ENCODE data around the gene ZCCHC24. TPM values are rescaled to one million over a fixed set of nuclear protein-coding genes. Genes with fewer than 3 reads are reported as not detected.

ZCCHC24 gene
- total RNA-seq, 2 experiments from 2014 or later: 2.4 to 3.1 TPM

DNA sequence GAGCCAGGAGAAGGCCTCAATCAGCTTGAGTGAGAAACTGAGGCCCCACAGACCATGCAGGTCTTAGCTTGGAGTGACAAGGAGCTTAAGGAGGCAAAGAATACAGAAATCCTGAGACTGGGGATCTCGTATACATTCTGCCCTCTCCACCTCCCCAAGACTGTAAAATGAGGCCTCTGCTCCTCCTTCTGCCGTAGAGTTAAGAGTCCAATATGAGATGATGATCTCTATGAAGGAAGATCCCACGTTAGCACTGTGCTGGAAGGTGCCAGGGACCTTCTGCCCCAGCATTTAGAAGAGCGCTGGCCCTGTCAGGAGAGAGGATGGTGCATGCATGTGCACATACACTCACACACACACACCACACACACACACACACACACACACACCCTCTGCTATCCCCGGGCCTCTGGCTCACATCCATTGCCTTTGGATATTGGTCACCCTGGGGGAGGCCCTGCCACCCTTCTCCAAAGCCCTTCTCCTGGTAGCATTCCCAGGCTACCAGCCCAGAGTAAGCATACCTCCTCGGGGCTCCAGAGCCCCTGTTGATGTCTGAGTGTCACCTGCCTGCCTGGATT lies 15.0 kb downstream of the ZCCHC24 start:
- Mint-ChIP-seq H3K9me3 (ENCODE audit: low read depth) (no peaks in the 10 kb centered on the region), H3K27ac (no peak overlapping the region), H3K27me3 (peaks cover 15% of the 10 kb centered on the region), H3K36me3 (no peaks in the 10 kb centered on the region), H3K4me3 (no peak overlapping the region), H3K4me1 (peaks cover 14% of the 10 kb centered on the region)
- DNase-seq (no peak), ATAC-seq (no peak)
- CTCF ChIA-PET: interaction anchor here (1.0 kb wide), 1 partner anchor 11 kb away, joined by 3 read pairs; no protein-coding TSS in a partner anchor

DNA sequence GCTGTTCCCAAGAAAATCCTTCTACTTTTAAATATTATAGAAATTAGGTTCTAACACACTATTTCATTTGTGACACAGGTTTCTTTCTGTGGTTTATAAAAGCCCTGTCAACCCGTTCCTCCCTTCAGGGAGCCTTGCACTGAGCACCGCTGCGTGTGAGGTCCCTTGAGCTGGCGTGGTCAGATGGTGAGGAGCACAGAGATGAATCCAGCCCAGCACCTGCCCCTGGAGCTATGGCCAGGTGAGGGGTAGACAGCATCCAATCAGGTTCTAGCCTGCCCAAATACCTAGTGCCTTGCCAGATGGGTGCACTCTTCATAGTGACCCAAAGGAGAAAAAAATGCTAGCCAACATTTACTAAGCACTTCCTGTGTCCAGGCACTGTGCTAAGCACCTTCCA lies 15.7 kb downstream of the ZCCHC24 start:
- Mint-ChIP-seq H3K27me3 (peaks cover 15% of the 10 kb centered on the region), H3K9me3 (ENCODE audit: low read depth) (no peaks in the 10 kb centered on the region)

DNA sequence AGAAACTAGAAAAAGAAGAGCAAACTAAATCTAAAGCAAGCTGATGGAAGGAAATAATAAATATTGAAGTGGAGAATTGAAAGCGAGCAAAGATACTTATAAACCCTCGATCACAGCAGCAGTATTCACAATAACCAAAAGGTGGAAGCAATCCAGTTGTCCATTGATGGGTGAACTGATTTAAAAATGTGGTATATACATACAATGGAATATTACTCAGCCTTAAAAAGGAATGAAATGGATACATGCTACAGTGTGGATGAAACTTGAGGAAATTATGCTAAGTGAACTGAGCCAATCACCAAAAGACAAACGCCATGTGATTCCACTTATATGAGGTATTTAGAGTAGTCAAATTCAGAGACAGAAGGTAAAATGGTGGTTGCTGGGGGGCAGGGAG lies 17.5 kb downstream of the ZCCHC24 start:
- Mint-ChIP-seq H3K27ac (no peak overlapping the region), H3K4me1 (peaks cover 1% of the 10 kb centered on the region), H3K9me3 (ENCODE audit: low read depth) (no peaks in the 10 kb centered on the region), H3K4me3 (no peak overlapping the region), H3K36me3 (no peaks in the 10 kb centered on the region), H3K27me3 (peaks cover 15% of the 10 kb centered on the region)
- no peak for ATAC-seq
- DNase-seq: no peak
- CTCF ChIA-PET: no interaction called here

More for the DNA sequence above, 15.7 kb downstream of the ZCCHC24 start:
- ATAC-seq: no peak
- Mint-ChIP-seq H3K27ac (no peak overlapping the region), H3K36me3 (no peaks in the 10 kb centered on the region), H3K4me1 (peaks cover 13% of the 10 kb centered on the region), H3K4me3 (no peak overlapping the region)
- DNase-seq: no peak
- CTCF ChIA-PET: interaction anchor here (1.0 kb wide), 1 partner anchor 12 kb away, joined by 3 read pairs; no protein-coding TSS in a partner anchor

DNA sequence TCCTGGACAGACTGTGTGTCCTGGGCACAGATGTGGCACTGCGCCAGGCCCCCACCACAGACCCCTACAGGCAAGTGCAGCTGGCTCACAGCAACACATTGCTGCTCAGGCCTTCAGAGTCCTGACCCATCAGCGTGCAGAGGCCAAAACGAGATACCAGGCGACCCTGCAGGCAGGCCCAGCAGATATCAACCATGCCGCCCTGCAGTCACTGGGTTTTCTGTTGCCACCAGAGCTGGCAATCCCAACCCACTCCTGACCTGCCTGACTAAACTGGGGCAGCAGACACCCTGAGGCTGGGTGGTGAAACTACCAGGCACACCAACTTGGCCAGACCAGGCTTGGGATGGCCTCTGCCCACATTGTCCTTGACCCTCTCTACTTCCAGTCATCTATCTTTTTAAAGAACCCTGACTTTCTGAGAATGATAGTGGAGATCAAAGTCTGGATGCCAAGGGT lies 20.3 kb downstream of the ZCCHC24 start:
- no peaks in the 10 kb centered on the region for H3K9me3 Mint-ChIP-seq (ENCODE audit: low read depth)
- CTCF ChIA-PET: interaction anchor here (2.3 kb wide), 1 partner anchor 50 kb away, joined by 5 read pairs; no protein-coding TSS in a partner anchor

DNA sequence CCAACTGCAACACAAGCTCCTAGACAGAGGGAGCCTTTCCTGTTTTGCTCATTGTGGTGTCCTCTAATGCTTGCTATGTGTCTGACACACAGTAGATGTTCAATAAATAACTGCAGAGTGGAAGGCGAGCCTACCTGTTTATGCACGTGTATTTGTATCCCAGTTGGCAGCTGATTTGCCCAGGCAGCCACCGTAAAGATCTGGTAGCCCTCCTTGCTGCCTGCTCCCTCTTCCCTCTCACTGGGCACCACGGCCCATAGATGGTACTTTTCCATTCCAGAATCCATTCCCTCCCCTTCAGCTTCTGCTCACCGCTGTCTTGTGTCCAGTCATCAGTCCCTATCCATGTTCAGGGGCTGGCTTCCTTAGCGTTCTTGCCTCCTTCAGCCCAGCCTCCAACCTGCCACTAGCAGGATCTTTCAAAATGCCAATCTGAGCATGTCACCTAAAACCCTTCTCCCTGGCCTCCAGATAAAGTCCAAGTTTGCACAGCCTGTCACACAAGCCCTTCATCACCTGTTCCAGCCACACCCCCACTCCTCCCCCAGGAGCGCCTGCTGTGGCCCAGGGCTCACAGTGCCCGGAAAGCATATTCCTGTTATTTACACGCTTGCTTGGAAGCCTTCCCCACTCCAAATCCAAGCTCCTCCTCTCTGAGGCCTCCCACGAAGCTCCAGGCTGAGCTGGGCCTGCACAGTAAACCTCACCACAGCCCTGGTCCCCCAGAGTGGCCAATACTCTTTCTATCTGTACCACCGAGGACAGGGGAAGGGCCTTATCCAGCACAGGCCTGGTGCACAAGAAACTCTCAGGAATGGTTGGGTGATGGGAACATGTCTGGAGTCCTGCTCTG lies 21.0 kb downstream of the ZCCHC24 start:
- ATAC-seq: no peak
- no peak for DNase-seq
- peaks cover 1% of the 10 kb centered on the region for H3K4me1 Mint-ChIP-seq
- CTCF ChIA-PET: no interaction called here
- no peaks in the 10 kb centered on the region for H3K9me3 Mint-ChIP-seq (ENCODE audit: low read depth)
- no peak overlapping the region for H3K27ac Mint-ChIP-seq
- H3K36me3 Mint-ChIP-seq: no peaks in the 10 kb centered on the region
- H3K4me3 Mint-ChIP-seq: no peak overlapping the region
- peaks cover 15% of the 10 kb centered on the region for H3K27me3 Mint-ChIP-seq

More for the DNA sequence above, 20.3 kb downstream of the ZCCHC24 start:
- Mint-ChIP-seq H3K36me3 (no peaks in the 10 kb centered on the region), H3K27me3 (peaks cover 15% of the 10 kb centered on the region), H3K27ac (no peak overlapping the region), H3K4me1 (peaks cover 1% of the 10 kb centered on the region), H3K4me3 (no peak overlapping the region)
- no peak for DNase-seq
- ATAC-seq: no peak

DNA sequence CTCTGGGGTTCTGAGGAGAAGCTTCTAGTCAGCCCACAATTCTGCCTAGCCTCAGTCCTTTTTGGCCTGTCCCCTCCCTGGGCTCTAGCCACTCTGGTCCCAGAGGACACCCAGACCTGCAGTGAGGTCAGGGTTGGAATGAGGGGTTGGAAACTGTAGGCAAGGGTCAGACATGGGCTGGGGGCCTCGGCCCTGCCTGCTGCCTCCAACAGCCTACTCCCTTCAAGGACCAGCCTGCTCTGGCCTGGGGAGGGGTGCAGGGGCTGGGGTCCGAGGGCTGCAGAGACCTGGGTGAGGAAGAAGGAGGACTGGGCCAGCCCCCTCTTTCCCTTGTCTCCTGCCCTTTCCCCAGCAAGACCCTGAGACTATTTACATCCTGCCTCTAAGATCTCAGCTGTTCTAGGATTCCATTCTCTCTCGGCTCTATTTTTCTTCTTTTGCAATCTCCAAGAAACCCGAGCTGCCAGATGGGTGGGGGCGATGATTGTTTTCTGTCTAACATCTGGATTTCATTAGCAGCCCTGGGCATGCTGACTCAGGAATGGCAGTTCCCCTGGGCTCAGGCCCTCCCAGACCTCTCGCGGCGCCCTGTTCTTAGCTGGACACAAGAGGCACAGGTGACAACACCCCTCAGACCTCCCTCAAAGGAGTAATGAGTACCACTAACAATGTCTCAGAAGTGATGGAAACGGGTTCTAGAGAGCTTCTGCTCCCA lies 23.1 kb downstream of the ZCCHC24 start:
- CTCF ChIA-PET: no interaction called here
- DNase-seq: no peak
- Mint-ChIP-seq H3K4me1 (no peaks in the 10 kb centered on the region), H3K9me3 (ENCODE audit: low read depth) (no peaks in the 10 kb centered on the region), H3K4me3 (no peak overlapping the region), H3K27ac (no peak overlapping the region), H3K36me3 (no peaks in the 10 kb centered on the region), H3K27me3 (peaks cover under 1% of the 10 kb centered on the region)
- ATAC-seq: no peak

DNA sequence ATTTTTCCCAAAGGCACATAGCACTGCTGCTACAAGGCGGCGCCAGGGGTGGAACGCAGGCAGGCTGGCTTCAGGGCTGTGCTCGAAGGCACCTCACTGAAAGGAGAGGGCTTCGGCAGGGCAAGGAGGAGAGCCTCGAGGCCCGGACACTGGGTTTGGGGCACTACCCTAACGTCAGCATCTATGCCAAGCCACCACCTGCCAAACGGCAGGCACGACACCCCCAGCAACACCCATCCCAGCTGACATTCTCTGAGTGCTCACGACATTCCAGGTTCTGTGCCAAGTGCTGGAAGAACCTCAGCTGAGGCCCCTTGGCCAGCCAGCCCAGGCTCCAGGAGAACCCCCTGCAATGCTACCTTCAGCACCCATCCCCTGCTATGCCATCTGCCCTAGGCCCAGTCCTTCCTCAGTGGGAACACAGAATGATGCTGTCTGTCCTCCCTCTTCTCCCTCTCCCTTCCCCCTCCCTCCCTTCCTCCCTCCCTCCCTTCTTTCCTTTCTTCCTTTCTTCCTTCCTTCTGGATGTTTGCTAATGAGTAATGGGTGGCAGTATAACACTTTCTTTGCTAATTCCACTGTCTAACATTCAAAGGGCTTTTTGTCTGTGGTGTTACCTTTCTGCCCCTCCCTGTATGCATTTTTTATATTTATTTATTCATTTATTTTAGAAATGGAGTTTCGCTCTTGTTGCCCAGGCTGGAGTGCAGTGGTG lies 24.3 kb downstream of the ZCCHC24 start:
- CTCF ChIA-PET: no interaction called here
- Mint-ChIP-seq H3K4me3 (no peak overlapping the region), H3K4me1 (no peaks in the 10 kb centered on the region), H3K36me3 (no peaks in the 10 kb centered on the region), H3K27me3 (no peaks in the 10 kb centered on the region), H3K27ac (no peak overlapping the region), H3K9me3 (ENCODE audit: low read depth) (no peaks in the 10 kb centered on the region)
- DNase-seq: no peak
- ATAC-seq: no peak

DNA sequence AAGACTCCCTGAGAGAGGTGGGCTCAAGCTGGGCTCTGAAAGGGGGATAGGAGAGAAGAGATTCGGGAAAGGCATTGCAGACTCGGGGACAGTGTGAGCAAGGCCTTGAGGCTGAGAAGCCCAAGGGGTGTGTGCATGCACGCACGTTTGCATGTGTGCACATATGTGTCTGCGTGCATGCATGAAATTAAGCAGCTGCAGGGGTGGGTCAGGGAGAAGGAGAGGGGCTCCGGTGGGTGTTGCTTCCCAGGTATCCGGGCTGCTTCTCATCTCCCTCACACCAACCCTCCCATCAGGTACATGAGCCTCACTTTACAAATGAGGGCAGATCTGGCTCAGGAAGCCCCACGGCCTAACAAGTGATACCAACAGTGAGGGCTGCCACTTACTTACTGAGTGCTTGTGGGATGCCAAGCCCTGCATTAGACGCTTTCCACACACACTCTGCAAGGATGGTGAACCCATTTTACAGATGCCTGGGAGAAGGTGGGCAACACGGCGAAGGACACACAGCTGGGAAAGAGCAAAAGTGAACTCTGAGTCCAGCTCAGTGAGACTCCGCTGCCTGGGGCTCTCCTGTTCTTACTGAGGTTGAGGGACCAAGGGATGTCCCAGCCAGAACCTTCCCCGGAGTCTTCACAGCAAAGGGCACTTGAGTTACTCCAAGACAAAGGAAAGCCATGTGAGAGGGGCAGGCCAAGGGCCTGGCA lies 26.4 kb downstream of the ZCCHC24 start:
- Mint-ChIP-seq H3K27ac (no peak overlapping the region), H3K36me3 (no peaks in the 10 kb centered on the region), H3K9me3 (ENCODE audit: low read depth) (no peaks in the 10 kb centered on the region), H3K4me3 (no peak overlapping the region), H3K27me3 (no peaks in the 10 kb centered on the region), H3K4me1 (no peaks in the 10 kb centered on the region)
- CTCF ChIA-PET: no interaction called here
- DNase-seq (no peak), ATAC-seq (no peak)

DNA sequence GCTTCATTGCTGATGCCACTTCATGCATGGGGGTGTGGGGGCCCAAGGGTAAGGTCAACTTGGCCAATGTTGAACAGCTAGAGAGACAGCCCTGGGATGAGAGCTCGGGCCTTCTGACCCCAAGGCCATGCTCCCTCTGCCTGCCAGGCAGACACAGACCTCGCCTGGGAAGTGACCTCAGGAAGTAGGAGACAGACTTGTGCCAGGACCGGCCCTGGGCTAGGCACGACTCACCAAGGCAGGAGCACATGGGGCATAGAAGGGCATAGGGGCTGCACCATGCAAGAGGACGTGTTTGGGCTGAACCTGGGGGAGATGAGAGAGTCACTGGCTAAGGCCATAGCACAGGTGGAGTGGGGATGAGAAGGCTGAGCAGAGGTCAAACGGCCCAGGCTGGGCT lies 27.1 kb downstream of the ZCCHC24 start:
- peaks cover 5% of the 10 kb centered on the region for H3K4me1 Mint-ChIP-seq
- no peaks in the 10 kb centered on the region for H3K36me3 Mint-ChIP-seq
- ATAC-seq: no peak
- no peaks in the 10 kb centered on the region for H3K27me3 Mint-ChIP-seq
- CTCF ChIA-PET: no interaction called here
- no peak overlapping the region for H3K4me3 Mint-ChIP-seq
- no peak for DNase-seq
- no peaks in the 10 kb centered on the region for H3K9me3 Mint-ChIP-seq (ENCODE audit: low read depth)
- H3K27ac Mint-ChIP-seq: no peak overlapping the region

DNA sequence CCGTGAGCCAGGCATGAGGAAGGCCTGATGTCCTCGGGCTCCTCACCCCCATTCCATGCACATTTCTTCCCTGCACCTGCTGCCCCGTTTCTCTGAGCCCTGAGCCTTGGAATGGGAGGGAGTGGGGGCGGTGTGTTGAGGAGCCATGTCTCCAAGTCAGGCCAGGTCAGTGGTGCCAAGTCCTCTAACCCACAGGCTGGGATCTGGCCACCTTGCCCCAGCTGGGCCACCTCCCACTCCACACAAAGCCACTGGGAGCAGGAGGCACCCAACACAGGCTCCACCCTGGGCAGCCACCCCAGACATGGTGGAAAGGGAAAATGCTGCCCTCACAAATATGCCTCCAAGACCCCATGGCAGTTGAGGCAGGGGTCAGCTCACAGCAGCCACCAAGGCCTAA lies 27.7 kb downstream of the ZCCHC24 start:
- Mint-ChIP-seq H3K27me3 (no peaks in the 10 kb centered on the region), H3K36me3 (no peaks in the 10 kb centered on the region), H3K9me3 (ENCODE audit: low read depth) (no peaks in the 10 kb centered on the region), H3K27ac (no peak overlapping the region), H3K4me1 (peaks cover 10% of the 10 kb centered on the region), H3K4me3 (no peak overlapping the region)
- ATAC-seq: no peak
- CTCF ChIA-PET: no interaction called here
- no peak for DNase-seq

DNA sequence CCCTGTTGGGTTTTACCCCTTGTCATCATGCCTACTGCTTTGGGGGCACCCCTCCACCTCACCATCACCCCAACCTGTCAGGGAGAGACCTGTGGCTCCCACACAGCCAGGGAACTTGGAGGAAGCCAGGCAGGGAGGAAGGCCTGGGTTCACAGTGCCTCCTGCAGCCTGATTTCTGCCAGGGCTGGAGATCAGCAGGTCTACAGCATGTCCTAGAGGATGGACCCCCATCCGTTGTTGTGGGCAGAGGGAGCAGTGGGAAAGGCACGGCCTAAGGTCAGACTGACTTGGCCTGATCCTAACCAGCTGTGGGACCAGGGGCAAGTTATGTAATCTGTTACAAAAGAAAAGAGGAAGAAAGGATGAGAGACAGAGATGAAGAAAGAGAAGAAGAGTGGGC lies 28.2 kb downstream of the ZCCHC24 start:
- H3K9me3 Mint-ChIP-seq (ENCODE audit: low read depth): no peaks in the 10 kb centered on the region
- peaks cover 10% of the 10 kb centered on the region for H3K4me1 Mint-ChIP-seq
- CTCF ChIA-PET: no interaction called here
- ATAC-seq (no peak), DNase-seq (no peak)
- H3K27ac Mint-ChIP-seq: no peak overlapping the region
- H3K27me3 Mint-ChIP-seq: no peaks in the 10 kb centered on the region
- H3K4me3 Mint-ChIP-seq: no peak overlapping the region
- no peaks in the 10 kb centered on the region for H3K36me3 Mint-ChIP-seq

DNA sequence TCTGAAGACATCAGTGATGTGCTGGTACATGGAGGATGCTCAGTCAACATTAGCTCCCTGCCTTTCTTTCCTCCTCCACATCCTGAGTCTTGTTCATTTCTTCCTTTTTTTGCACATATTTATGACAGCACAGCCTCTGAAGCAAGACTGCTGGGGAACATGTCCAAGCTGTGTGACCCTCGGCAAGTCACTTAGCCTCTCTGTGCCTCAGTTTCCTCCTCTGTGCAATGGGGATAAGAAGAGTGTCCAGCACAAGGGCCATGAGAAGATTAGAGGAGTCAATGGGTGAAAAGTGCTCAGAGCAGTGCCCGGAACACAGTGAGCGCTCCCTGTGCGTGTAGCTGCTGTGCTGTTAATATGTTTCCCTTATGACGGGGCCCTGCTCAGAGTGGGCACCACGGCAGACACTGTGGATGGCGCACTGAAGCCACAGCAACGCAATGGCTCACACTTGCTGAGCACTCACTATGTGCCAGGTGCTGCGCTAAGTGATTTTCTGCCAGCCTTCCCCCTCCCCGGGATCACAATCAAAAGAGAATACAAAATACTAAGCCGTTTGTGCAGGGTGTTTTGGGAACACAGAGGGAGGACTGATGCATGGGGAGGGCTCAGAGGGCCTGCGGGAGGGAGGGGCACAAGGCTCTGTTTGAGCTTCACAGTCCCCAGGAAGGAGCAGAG lies 28.7 kb downstream of the ZCCHC24 start:
- Mint-ChIP-seq H3K27me3 (no peaks in the 10 kb centered on the region), H3K4me1 (peaks cover 10% of the 10 kb centered on the region), H3K36me3 (no peaks in the 10 kb centered on the region), H3K4me3 (no peak overlapping the region), H3K9me3 (ENCODE audit: low read depth) (no peaks in the 10 kb centered on the region), H3K27ac (no peak overlapping the region)
- CTCF ChIA-PET: interaction anchor here (1.2 kb wide), 1 partner anchor 17 kb away, joined by 4 read pairs; no protein-coding TSS in a partner anchor
- ATAC-seq (no peak), DNase-seq (no peak)

Measured in activated CD8-positive, alpha-beta memory T cell treated with anti-CD3 and anti-CD28 coated beads, Interleukin-2, amount 10 ng/mL, durations not matched to agents 7 days and 5 days (primary cell).